CD4-positive, alpha-beta T cell treated with Interleukin-15 for 4 hours (primary cell): ENCODE results near the gene CACNA1D.

ENCODE experiments used
- DNase-seq: peaks from one replicate; pipeline ENCODE4 v3.0.0-alpha.2; 2020; ENCODE audit warnings: low spot score

CACNA1D gene

DNA sequence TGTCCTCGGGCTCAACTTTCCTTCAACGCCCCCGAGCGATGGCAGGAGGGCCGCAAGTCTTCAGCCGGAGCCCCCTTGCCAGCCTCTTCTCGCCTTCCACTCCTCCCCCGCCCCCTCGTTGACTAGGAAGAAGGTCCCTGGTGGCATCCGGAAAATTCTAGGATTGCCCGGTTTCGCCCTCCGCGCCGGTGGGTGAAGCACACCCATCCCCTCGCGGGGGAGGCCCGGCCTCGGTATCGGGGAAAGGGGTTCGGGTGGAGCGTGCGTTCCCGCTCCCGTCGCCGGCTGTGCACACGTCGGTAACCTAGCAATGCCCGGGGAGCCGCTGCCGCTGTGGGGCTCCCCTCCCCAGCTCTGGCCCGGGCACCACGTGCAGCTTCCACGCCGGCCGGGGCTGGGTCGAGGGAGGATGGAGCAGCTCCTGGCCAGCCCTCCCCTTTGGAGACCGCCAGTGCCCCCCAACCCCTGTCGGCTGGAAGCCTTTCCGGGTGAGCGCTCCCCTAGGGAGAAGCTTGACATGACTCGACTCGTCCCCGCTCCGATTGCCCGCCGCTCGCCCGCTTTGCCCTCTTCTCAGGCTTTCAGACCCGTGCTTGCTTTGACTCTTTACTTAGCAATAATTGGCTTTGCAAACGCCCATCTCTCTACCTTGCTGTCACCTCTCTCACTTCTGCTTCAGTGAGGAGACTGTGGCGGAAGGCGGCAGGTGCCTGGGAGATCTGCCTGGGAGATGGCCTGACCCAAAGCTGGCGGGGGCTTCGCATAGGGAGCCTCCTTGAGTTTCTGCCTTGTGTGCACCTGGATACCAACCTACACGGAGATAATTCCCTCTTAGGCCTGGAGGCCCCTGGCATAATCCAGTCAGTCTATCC is 1.3 kb downstream of the CACNA1D start:
- no peak for DNase-seq

DNA sequence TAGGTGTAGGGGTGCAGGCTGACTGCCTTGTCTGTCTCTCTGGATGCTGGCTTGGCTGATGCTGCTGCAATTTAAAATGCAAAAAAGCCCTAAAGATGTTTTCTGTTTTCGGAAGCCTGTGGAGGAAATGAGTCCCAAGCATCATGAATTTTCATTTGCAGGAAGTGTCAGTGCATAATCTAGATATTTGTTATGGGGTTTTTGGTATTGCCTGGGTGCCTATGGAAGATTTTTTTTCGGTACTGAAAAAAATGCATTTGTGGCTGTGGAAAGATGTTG is 1.9 kb downstream of the CACNA1D start:
- no peak for DNase-seq

DNA sequence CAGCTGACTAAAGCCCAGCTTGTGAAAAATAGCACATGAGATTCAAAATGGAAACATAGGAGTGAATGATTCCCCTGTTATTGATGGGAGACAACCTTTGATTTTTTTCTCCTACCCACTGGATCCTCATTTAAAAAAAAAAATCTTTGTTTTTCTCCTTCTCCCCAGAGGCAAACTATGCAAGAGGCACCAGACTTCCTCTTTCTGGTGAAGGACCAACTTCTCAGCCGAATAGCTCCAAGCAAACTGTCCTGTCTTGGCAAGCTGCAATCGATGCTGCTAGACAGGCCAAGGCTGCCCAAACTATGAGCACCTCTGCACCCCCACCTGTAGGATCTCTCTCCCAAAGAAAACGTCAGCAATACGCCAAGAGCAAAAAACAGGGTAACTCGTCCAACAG is 2.6 kb downstream of the CACNA1D start:
- DNase-seq = no peak

DNA sequence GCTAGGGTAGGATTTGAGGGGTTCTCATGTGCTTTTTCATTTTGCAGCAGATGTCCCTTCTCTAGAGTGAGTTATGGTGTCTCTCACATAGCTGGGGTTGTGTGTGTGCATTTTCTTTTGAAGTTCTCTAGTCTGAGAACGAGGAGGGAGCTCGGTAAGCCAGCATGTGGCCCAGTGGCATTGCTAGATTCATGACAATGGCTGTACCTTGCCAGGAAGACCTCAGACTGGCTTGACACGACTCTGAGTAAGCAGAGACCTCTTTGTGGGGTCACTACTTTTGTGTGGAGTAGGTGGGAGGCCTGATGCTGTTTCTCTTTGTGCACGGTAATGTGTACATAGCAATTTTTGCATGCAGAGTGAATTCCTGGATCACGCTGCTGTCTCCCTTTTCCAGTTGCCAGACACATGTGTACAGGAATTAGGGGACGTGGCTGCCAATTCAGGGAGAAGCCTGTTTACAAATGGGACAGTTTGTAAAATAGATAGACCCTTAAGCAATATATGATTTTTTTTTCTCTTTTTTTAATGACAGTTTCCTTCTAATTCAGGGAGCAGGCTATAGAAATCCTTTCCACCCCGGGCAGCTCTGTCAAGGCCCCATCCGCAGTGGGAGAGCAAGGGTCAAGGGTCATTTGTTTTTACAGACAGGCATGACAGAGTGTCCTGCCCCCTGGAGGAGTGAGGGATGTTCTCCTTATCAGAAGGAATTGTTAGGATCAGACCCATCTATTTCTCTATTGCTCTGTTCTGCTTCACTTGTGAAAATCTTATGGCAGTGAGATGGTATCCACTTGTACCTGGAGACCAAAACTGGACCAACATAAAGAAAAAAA is 4.6 kb downstream of the CACNA1D start:
- DNase-seq = no peak

GRCh38 chr3:53500165-53500777 is 5.9 kb downstream of the CACNA1D start:
- no peak for DNase-seq

DNA sequence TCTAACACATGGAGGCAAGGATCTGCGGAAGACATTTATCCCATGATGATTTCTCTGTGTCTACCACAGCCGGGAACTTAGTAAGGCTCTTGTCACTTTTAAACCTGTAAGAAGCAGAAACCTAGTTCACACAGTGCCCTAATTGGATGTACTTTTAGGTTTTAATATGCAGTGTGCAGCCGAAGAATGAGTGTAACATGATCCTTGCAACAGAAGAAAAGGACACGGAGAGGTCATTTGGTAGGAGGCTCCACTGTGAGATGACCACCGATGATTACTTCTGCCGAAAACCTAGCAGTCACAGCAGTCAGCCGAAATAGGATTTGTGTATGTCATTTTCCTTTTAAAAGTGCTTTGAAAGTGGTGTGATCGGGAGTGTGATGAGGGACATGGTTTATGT is 6.8 kb downstream of the CACNA1D start:
- DNase-seq = no peak

- no peak for DNase-seq
Observed at GRCh38 chr3:53502737-53503136, 8.3 kb downstream of the CACNA1D start.

- DNase-seq = no peak
Observed at GRCh38 chr3:53503195-53503594, 8.8 kb downstream of the CACNA1D start.

GRCh38 chr3:53506110-53506762 is 11.8 kb downstream of the CACNA1D start:
- no peak for DNase-seq

DNA sequence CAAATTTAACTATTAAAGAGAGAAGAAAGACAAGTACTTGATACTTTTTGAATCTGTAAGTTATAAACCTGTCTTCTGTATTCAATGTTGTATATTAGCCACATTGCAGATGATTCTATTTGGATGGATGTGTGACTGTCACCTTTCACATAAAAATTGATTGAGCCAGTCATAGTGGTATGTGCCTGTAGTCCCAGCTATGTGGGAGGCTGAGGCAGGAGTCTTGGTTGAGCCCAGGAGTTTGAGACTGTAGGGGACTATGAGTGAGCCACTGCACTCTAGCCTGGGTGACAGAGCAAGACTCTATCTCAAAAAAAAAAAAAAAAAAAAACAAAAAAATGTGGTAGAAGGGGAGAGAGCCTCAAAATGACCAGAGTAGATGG is 12.3 kb downstream of the CACNA1D start:
- DNase-seq = no peak

DNA sequence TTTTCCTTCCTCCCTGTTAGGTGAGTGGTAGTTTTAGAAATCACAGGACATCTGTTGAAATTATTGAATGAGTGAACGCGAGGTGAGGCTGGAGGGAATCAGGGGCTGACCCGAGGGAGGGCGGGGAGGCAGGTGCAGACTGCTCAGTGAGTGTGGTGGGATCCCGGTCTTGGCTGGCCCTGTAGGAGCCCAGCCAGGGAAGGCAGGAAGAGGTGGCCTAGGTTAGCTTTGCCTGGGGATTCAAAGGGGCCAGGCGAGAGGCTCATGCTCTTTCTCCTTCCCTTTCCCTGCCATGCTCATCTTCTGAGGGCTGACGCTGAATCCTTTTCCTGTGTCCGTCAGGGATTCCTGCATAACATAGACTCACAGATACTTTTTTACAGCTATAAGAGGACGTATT is 15.1 kb downstream of the CACNA1D start:
- no peak for DNase-seq

DNA sequence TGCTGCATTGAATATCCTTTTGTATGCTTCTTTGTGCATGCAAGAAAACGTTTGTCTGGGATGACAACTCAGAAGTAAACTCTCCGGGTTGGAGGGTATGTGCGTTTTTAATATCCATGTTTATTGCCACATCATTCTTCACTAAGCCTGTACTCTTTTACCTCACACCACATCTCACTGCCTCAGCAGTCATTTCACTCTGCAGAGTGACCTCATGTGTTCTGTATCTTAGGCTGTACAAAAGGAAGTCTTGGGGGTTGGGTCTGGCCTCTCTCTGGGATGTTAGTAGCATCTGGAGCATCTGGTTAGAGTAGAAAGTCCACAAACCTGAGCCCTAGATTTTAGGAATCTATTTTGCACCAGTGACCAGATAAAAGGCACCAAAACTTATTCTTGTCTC is 16.1 kb downstream of the CACNA1D start:
- no peak for DNase-seq

DNA sequence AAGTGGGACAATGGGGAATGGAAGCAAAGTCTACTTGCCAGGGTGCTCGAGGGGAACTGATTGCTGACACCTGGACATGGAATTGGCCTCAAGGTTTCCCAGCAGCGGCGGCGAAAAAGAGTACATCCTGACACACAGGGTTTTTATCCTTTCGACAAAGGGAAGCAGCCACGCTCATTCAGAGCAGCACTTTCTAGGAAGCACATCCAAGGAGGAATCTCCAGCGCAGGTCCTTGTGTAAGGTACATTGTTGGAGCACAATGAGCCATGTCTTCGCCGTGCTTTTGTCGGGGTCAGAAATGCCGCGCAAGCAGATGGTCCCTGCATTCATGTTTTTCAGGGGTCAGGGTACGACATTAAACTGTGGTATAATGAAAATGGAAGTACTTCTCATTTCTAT is 16.8 kb downstream of the CACNA1D start:
- no peak for DNase-seq

DNA sequence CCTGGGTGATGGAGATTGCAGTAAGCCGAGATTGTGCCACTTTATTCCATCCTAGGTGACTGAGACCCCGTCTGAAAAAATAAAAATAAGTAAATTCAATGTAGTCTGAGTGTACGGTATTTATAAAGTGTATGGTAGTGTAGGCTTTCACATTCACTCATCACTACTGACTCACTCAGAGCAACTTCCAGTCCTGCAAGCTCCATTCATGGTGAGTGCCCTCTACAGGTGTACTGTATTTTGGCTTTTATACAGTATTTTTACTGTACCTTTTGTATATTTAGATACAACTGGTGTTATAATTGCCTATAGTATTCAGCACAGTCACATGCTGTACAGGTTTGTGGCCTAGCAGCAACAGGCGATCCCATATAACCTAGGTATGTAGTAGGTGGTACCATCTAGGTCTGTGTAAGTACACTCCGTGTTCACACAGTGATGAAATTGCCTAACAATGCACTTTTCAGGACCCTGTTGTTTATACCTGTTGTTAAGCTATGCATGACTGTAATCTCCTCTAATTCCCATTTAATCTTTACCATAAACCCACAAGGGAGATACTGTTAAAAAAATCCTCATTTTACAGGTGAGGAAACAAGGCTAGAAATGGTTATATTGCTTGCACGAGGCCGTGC is 19.3 kb downstream of the CACNA1D start:
- DNase-seq = no peak

DNA sequence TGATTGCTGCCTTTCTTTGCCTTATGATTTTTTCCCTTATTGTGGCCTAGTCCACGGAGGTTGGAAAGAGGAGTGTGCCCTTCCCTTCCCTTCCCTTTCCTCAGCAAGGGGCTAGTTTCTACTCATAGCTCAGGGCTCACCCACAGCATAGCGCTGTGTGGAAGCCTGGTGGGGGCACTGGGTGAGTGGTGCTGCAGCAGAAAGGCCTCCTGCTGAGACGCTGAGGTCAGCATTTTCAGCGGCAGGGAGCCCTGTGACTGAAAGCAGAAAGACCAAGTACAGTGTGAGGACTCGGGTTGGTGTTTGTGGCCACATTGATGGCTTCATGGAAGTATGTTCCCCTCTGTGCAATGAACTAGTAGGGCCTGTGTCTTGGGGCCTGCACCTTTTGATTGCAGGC is 21.9 kb downstream of the CACNA1D start:
- DNase-seq = no peak

DNA sequence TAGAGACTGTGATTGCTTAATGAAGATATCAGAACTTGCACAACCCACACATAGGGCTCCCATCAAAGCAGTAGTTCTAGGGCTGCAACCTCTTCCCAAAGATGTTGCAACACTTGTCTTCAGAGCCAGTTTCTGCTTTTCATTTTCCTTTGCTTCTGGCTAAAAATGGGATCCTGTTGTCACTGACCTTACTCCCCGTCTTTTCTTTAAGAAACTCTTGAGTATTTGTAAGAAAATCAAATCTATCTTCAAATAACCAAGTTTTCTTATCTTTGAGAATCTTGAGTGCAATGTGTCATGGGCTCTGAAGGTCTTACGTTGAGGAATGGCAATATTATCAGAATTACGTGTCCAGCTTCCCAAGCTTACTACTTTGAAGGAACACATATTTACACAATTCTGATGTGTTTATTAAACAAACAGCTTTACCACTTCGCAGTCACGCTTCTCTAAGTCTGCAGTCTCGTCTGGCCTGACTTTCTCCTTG is 24.1 kb downstream of the CACNA1D start:
- no peak for DNase-seq

- DNase-seq = no peak
Observed at GRCh38 chr3:53519065-53519709, 24.8 kb downstream of the CACNA1D start.

- DNase-seq = no peak
Observed at GRCh38 chr3:53523346-53523745, 28.9 kb downstream of the CACNA1D start.

GRCh38 chr3:53524566-53524965 is 30.2 kb downstream of the CACNA1D start:
- DNase-seq = no peak

GRCh38 chr3:53525765-53526703 is 31.6 kb downstream of the CACNA1D start:
- no peak for DNase-seq
